Measurements from ENCODE around the gene NUDT3. TPM values are rescaled to one million over a fixed set of nuclear protein-coding genes. Genes with fewer than 3 reads are reported as not detected.
"Not testable (repeated sequence)": the region's sequence is repeated elsewhere in the genome, so short reads cannot be mapped to it uniquely, and the experiment has no call there.

NUDT3 gene
- polyA plus RNA-seq, 6 donors from 2014 or later, result 12.6 to 15.5 (median 14.0) TPM

DNA sequence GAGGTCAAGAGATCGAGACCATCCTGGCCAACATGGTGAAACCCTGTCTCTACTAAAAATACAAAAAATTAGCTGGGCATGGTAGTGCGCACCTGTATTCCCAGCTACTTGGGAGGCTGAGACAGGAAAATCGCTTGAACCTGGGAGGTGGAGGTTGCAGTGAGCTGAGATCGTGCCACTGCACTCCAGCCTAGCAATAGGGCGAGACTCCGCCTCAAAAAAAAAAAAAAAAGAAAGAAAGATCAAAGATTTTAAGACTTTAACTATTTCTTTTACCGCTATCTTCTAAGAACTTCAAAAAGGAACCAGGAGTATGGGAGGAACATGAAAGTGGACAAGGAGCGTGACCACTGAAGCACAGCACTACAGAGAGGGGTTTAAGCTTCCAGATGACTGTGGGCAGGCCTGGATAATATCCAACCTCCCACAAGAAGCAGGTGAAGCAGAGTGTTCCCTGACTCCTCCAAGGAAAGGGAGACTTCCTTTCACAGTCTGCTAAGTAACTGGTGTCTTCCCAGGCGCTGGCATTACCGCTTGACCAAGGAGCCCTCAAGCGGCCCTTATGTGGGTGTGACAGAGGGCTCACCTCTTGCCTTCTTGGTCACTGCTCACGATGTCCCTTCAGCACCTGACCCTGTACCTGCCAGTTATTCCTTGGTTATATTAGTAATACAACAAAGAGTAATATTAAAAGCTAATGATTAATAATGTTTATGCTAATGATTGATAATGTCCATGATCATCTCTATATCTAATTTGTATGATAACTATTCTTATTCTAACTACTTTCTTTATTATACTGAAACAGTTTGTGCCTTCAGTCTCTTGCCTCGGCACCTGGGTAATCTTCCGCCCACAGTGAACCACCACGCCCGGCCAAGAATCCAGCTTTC, 64.9 kb downstream of the NUDT3 start:
- not testable (repeated sequence) for H3K27me3 Mint-ChIP-seq; H3K36me3 Mint-ChIP-seq; H3K9me3 Mint-ChIP-seq; DNase-seq; H3K4me3 Mint-ChIP-seq; ATAC-seq (ENCODE audit: low read depth in 2 of 2)
- peak overlapping the region in 4 of 6 donors; percentile 29 to 67 (median 60) for H3K27ac Mint-ChIP-seq
- peaks cover 7 to 42% (median 30%) of the 10 kb centered on the region in 3 donors for H3K4me1 Mint-ChIP-seq

- DNase-seq (no peak), ATAC-seq (ENCODE audit: low read depth in 2 of 2) (no peak)
- no peaks in the 10 kb centered on the region for H3K27me3 Mint-ChIP-seq
- H3K9me3 Mint-ChIP-seq, result no peaks in the 10 kb centered on the region
- H3K36me3 Mint-ChIP-seq, result peaks cover 0 to 4% of the 10 kb centered on the region in 2 donors
- peak overlapping the region in 1 of 6 donors; percentile 70 for H3K27ac Mint-ChIP-seq
- H3K4me3 Mint-ChIP-seq, result no peak overlapping the region
- H3K4me1 Mint-ChIP-seq, result peaks cover 4 to 28% (median 26%) of the 10 kb centered on the region in 3 donors
Observed at GRCh38 chr6:34325633-34326032, 66.8 kb downstream of the NUDT3 start.

GRCh38 chr6:34324738-34325444, 67.6 kb downstream of the NUDT3 start:
- no peak for ATAC-seq (ENCODE audit: low read depth in 2 of 2)
- Mint-ChIP-seq H3K27ac (peak overlapping the region in 3 of 6 donors; percentile 38 to 70 (median 52)), H3K4me3 (no peak overlapping the region), H3K9me3 (no peaks in the 10 kb centered on the region), H3K4me1 (peaks cover 4 to 28% (median 27%) of the 10 kb centered on the region in 3 donors), H3K27me3 (no peaks in the 10 kb centered on the region), H3K36me3 (peaks cover 0 to 4% of the 10 kb centered on the region in 2 donors)
- DNase-seq, result no peak

- H3K4me3 Mint-ChIP-seq; H3K9me3 Mint-ChIP-seq; ATAC-seq (ENCODE audit: low read depth in 2 of 2); H3K27me3 Mint-ChIP-seq; H3K36me3 Mint-ChIP-seq; DNase-seq: not testable (repeated sequence)
- peak overlapping the region in 3 of 6 donors; percentile 20 to 84 (median 39) for H3K27ac Mint-ChIP-seq
- H3K4me1 Mint-ChIP-seq, result peaks cover 8 to 35% (median 33%) of the 10 kb centered on the region in 3 donors
Observed at GRCh38 chr6:34324221-34324620, 68.2 kb downstream of the NUDT3 start.

DNA sequence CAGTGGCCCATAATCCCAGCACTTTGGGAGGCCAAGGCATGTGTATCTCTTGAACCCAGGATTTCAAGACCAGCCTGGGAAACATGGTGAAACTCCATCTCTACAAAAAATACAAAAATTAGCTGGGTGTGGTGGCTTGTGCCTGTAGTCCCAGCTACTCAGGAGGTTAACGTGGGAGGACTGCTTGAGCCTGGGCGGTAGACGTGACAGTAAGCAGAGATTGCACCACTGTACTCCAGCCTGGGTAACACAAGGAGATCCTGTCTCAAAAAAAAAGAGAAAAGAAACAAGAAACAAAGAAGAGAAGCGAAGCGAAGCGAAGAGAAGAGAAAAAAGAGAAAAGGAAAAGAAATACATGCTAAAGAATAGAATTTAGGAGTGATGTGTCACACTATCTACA, 69.2 kb downstream of the NUDT3 start:
- DNase-seq (no peak), ATAC-seq (ENCODE audit: low read depth in 2 of 2) (no peak)
- no peaks in the 10 kb centered on the region for H3K9me3 Mint-ChIP-seq
- no peaks in the 10 kb centered on the region for H3K27me3 Mint-ChIP-seq
- no peak overlapping the region for H3K4me3 Mint-ChIP-seq
- peaks cover 0 to 4% of the 10 kb centered on the region in 2 donors for H3K36me3 Mint-ChIP-seq
- H3K27ac Mint-ChIP-seq, result peak overlapping the region in 1 of 6 donors; percentile 12
- H3K4me1 Mint-ChIP-seq, result peaks cover 17 to 39% (median 39%) of the 10 kb centered on the region in 3 donors

DNA sequence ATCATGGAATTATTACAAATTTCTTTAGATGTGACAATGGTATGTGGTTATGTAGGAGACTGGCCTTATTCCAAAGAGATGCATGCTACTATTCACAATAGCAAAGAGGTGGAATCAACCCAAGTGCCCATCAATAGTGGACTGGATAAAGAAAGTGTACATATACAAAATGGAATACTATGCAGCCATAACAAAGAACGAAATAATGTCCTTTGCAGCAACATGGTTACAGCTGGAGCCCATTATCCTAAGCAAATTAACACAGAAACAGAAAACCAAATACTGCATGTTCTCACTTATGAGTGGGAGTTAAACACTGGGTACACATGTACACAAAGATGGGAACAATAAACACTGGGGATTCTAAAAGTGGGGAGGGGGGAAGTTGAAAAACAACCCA, 69.7 kb downstream of the NUDT3 start:
- ATAC-seq (ENCODE audit: low read depth in 2 of 2) (no peak), DNase-seq (no peak)
- H3K36me3 Mint-ChIP-seq, result peaks cover 0 to 4% of the 10 kb centered on the region in 2 donors
- no peaks in the 10 kb centered on the region for H3K9me3 Mint-ChIP-seq
- no peak overlapping the region for H3K4me3 Mint-ChIP-seq
- H3K27me3 Mint-ChIP-seq, result no peaks in the 10 kb centered on the region
- H3K27ac Mint-ChIP-seq, result peak overlapping the region in 1 of 6 donors; percentile 28
- peaks cover 21 to 39% (median 38%) of the 10 kb centered on the region in 3 donors for H3K4me1 Mint-ChIP-seq

DNA sequence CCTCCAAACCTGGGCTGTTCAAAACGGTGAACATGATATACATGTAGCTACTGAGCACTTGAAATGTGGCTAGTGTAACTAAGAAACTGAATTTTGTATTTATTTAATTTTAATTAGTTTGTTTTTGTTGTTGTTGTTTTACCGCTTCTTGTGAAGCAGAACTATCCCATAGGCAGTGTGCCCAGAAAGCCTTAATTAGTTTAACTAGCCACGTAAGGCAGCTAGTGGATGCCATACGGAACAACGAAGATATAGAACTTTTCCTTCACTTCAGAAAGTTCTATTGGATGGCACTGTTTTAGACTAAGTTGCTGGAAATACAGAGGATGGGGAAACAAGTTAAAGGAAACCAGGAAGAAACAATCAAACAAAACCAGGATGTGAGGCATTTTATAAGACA, 70.6 kb downstream of the NUDT3 start:
- peak overlapping the region in 1 of 6 donors; percentile 28 for H3K27ac Mint-ChIP-seq
- no peak for ATAC-seq (ENCODE audit: low read depth in 2 of 2)
- DNase-seq, result no peak
- H3K9me3 Mint-ChIP-seq, result no peaks in the 10 kb centered on the region
- H3K4me3 Mint-ChIP-seq, result no peak overlapping the region
- H3K27me3 Mint-ChIP-seq, result no peaks in the 10 kb centered on the region
- peaks cover 0 to 4% of the 10 kb centered on the region in 2 donors for H3K36me3 Mint-ChIP-seq
- H3K4me1 Mint-ChIP-seq, result peaks cover 29 to 48% (median 41%) of the 10 kb centered on the region in 3 donors

- ATAC-seq (ENCODE audit: low read depth in 2 of 2), result no peak
- DNase-seq, result no peak
- H3K27ac Mint-ChIP-seq, result peak overlapping the region in 5 of 6 donors; percentile 74 to 94 (median 87)
- H3K4me1 Mint-ChIP-seq, result peaks cover 47 to 65% (median 63%) of the 10 kb centered on the region in 3 donors
- H3K27me3 Mint-ChIP-seq, result no peaks in the 10 kb centered on the region
- H3K4me3 Mint-ChIP-seq, result peak overlapping the region in 2 of 8 donors; percentile 45 to 71
- H3K9me3 Mint-ChIP-seq, result no peaks in the 10 kb centered on the region
- peaks cover 0 to 4% of the 10 kb centered on the region in 2 donors for H3K36me3 Mint-ChIP-seq
Observed at GRCh38 chr6:34319471-34319885, 73.0 kb downstream of the NUDT3 start.

DNA sequence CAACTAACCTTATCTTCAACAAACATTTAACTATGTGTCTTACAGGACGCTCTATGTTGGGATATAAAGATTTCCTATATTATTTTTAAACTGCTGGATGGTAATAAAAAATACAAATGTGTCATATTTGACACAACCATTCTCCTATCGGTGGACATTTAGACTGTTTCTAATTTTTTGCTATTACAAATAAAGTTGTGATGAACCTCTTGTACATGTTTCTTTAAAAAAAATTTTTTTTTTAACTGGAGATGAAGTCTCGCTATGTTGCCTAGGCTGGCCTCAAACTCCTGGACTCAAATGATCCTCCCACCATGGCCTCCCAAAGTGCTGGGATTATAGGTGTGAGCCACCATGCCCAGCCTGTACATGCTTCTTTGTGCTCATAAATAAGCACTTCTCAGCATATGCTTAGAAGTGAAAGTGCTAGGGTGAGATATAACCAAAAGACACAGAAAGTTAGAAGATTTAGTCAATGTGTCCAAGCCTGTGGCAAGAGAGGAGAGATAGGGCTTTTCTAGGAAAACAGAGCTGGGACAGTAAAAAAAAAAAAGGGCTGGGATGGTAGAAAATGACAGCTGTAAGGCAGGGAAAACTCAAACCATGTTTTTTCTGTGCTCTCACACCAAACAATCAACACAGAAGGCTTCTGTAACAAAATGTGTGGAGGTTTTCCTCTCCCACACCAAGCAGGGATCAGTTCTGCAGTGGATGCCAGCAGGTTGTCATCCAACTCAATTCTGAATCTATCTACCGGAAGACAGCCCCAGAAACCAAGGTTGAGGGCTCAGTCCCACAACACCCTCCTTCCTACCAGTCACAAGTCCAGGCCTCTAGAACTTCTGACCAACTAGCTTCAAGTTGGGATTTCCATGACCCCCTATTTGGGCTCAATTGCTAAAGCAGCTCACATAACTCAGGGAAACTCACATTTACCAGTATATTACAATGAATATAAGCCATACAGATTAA, 73.7 kb downstream of the NUDT3 start:
- Mint-ChIP-seq H3K4me3 (peak overlapping the region; percentile 32 to 78 (median 48)), H3K36me3 (peaks cover 0 to 4% of the 10 kb centered on the region in 2 donors), H3K27ac (peak overlapping the region; percentile 80 to 95 (median 89)), H3K9me3 (no peaks in the 10 kb centered on the region), H3K4me1 (peaks cover 47 to 59% (median 59%) of the 10 kb centered on the region in 3 donors), H3K27me3 (no peaks in the 10 kb centered on the region)
- ATAC-seq (ENCODE audit: low read depth in 2 of 2), result no peak
- no peak for DNase-seq

GRCh38 chr6:34317882-34318498, 74.5 kb downstream of the NUDT3 start:
- H3K4me3 Mint-ChIP-seq, result peak overlapping the region in 7 of 8 donors; percentile 13 to 66 (median 45)
- no peaks in the 10 kb centered on the region for H3K27me3 Mint-ChIP-seq
- ATAC-seq (ENCODE audit: low read depth in 2 of 2) (peak; percentile 22 to 29), DNase-seq (no peak)
- H3K9me3 Mint-ChIP-seq, result no peaks in the 10 kb centered on the region
- peaks cover 0 to 4% of the 10 kb centered on the region in 2 donors for H3K36me3 Mint-ChIP-seq
- H3K4me1 Mint-ChIP-seq, result peaks cover 52 to 62% (median 59%) of the 10 kb centered on the region in 3 donors
- H3K27ac Mint-ChIP-seq, result peak overlapping the region; percentile 80 to 97 (median 92)

DNA sequence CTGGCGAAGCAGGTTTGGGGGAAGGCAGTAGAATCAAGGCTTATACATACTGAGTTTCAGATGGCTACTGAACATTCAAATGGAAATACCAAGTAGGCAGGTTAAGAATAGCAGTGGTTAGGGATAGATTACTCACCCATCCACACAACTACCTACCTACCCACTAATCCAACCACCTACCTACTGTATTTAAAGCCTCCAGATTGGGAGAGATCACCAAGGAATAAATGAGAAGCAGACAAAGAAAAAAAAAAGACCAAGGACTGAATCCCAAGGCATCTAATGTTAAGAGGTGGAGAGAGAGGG, 75.3 kb downstream of the NUDT3 start:
- peak overlapping the region in 6 of 8 donors; percentile 53 to 86 (median 67) for H3K4me3 Mint-ChIP-seq
- peaks cover 54 to 67% (median 62%) of the 10 kb centered on the region in 3 donors for H3K4me1 Mint-ChIP-seq
- peak overlapping the region; percentile 84 to 98 (median 96) for H3K27ac Mint-ChIP-seq
- ATAC-seq (ENCODE audit: low read depth in 2 of 2) (no peak), DNase-seq (no peak)
- no peaks in the 10 kb centered on the region for H3K27me3 Mint-ChIP-seq
- H3K36me3 Mint-ChIP-seq, result peaks cover 0 to 4% of the 10 kb centered on the region in 2 donors
- no peaks in the 10 kb centered on the region for H3K9me3 Mint-ChIP-seq

- Mint-ChIP-seq H3K4me3 (peak overlapping the region in 6 of 8 donors; percentile 66 to 90 (median 78)), H3K27me3 (no peaks in the 10 kb centered on the region), H3K27ac (peak overlapping the region; percentile 87 to 98 (median 97)), H3K9me3 (no peaks in the 10 kb centered on the region), H3K36me3 (peaks cover 0 to 3% of the 10 kb centered on the region in 2 donors), H3K4me1 (peaks cover 52 to 70% (median 63%) of the 10 kb centered on the region in 3 donors)
- no peak for DNase-seq
- ATAC-seq (ENCODE audit: low read depth in 2 of 2), result no peak
Observed at GRCh38 chr6:34316431-34317171, 75.9 kb downstream of the NUDT3 start.

Data from naive B cell (primary cell).